Testis (tissue), 3 donors: Measurements from ENCODE around the gene SCT. TPM values are rescaled to one million over a fixed set of nuclear protein-coding genes. Genes with fewer than 3 reads are reported as not detected.

Source experiments
- DNase-seq: peaks from one replicate; pipeline ENCODE4 v3.0.0-alpha.2; 2019
- H3K27ac ChIP-seq, 2 donors: fragments of 200-600 bp; sonication (generic); one replicate each; pipeline ENCODE4 v1.5.1; 2019
- H3K27me3 ChIP-seq: fragments of 200-600 bp; sonication (generic); one replicate; pipeline ENCODE4 v1.5.1; 2019
- H3K36me3 ChIP-seq: fragments of 200-600 bp; sonication (generic); one replicate; pipeline ENCODE4 v1.5.1; 2017; ENCODE audit warnings: low read depth; ENCODE audit errors: missing control alignments
- H3K4me1 ChIP-seq: fragments of 200-600 bp; sonication (generic); one replicate; pipeline ENCODE4 v1.5.1; 2019
- H3K4me3 ChIP-seq, 2 donors: fragments of 200-600 bp; sonication (generic); one replicate each; pipeline ENCODE4 v1.5.1; 2017 to 2019
- H3K9me3 ChIP-seq: fragments of 200-600 bp; sonication (generic); one replicate; pipeline ENCODE4 v1.5.1; 2017
- POLR2A ChIP-seq: fragments of 450-650 bp; IDR thresholded peaks from one replicate; pipeline ENCODE4 v1.6.1; 2017; ENCODE audit warnings: antibody characterized with exemption, mild to moderate bottlenecking, moderate library complexity
- whole genome bisulfite sequencing, 2 donors: methylation state at CpG; one replicate each; pipeline ENCODE4 v1.1.5; 2018; 5-methylcytosine and 5-hydroxymethylcytosine counted together
- intact Hi-C: fragments of 100-400 bp; cut with DNase I; formaldehyde crosslinking; loops from one replicate; pipeline ENCODE4 v1.15.1; 2023; ENCODE audit warnings: low total_unique reads
- polyA plus RNA-seq: library from polyadenylated mRNA; stranded (reverse); fragments of 350-450 nt; fragmentation: Illumina TruSeq; extraction: RNeasy Lipid Tissue Mini Kit (QIAGEN cat#74804); gene quantifications from one replicate; pipeline ENCODE4 v1.2.3, GENCODE V29; 2014; ENCODE audit warnings: low read depth, low replicate concordance; ENCODE audit not compliant: insufficient read depth
- total RNA-seq, 2 donors: library from RNA; depleted of rRNA; stranded (reverse); fragments of >200 nt; gene quantifications; one replicate each; pipeline ENCODE4 v1.2.3, GENCODE V29; 2016
- TF ChIP-seq, protein P1 (sequence below), 3 experiments: fragments of 450-650 bp in 2 of 3; fragments of 200-600 bp in 1 of 3; sonication (generic) in 1 of 3; IDR thresholded peaks; one replicate each; pipeline ENCODE4 v1.5.1; 2016 to 2019; ENCODE audit warnings: antibody characterized with exemption in 3 of 3, mild to moderate bottlenecking in 2 of 3, moderate library complexity in 1 of 3

SCT gene
- total and polyA plus RNA-seq, 3 donors from 2014 or later: 1.5 to 9.3 (median 3.4) TPM

DNA sequence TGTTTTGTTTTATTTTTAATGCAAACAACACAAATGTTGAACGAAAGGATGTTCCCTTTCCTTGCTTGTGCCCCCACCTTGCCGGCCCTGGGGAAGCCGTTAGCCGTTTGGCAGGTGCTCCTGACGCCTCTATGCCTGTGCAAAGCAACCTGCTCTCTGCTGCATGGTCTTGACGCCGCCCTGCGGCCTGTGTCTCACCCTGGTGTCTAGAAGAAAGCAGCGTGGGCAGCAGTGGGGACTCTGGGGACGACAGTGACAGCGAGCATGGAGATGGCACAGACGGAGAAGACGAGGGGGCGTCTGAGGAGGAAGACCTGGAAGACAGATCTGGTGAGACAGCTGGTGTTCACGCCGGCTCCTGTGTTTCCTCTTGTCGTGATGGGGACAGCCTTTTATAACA, 45.2 kb downstream of the SCT start:
- Histone ChIP-seq H3K4me1 (peaks cover 32% of the 10 kb centered on the region), H3K36me3 (no peaks in the 10 kb centered on the region), H3K9me3 (no peaks in the 10 kb centered on the region), H3K27ac (no peak overlapping the region), H3K27me3 (no peaks in the 10 kb centered on the region), H3K4me3 (no peak overlapping the region)
- TF ChIP-seq, protein P1, sequence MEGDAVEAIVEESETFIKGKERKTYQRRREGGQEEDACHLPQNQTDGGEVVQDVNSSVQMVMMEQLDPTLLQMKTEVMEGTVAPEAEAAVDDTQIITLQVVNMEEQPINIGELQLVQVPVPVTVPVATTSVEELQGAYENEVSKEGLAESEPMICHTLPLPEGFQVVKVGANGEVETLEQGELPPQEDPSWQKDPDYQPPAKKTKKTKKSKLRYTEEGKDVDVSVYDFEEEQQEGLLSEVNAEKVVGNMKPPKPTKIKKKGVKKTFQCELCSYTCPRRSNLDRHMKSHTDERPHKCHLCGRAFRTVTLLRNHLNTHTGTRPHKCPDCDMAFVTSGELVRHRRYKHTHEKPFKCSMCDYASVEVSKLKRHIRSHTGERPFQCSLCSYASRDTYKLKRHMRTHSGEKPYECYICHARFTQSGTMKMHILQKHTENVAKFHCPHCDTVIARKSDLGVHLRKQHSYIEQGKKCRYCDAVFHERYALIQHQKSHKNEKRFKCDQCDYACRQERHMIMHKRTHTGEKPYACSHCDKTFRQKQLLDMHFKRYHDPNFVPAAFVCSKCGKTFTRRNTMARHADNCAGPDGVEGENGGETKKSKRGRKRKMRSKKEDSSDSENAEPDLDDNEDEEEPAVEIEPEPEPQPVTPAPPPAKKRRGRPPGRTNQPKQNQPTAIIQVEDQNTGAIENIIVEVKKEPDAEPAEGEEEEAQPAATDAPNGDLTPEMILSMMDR (IDR thresholded peaks at IDR 0.05): no peak
- TF ChIP-seq POLR2A: no peak
- 78 to 81% methylated on average over 17 of the region's 17 CpGs for WGBS, 2 donors
- no peak for DNase-seq
- intact Hi-C loops: no loop called here

GRCh38 chr11:581342-581741, 45.6 kb downstream of the SCT start:
- H3K36me3 ChIP-seq: no peaks in the 10 kb centered on the region
- DNase-seq: no peak
- TF ChIP-seq POLR2A: no peak
- TF ChIP-seq, protein P1 (IDR thresholded peaks at IDR 0.05): no peak
- no peak overlapping the region for H3K4me3 ChIP-seq
- H3K4me1 ChIP-seq: peaks cover 32% of the 10 kb centered on the region
- H3K27me3 ChIP-seq: no peaks in the 10 kb centered on the region
- WGBS, 2 donors: 72 to 90% methylated on average over 7 to 14 of the region's 14 CpGs
- H3K9me3 ChIP-seq: no peaks in the 10 kb centered on the region
- no peak overlapping the region for H3K27ac ChIP-seq
- intact Hi-C loops: no loop called here

DNA sequence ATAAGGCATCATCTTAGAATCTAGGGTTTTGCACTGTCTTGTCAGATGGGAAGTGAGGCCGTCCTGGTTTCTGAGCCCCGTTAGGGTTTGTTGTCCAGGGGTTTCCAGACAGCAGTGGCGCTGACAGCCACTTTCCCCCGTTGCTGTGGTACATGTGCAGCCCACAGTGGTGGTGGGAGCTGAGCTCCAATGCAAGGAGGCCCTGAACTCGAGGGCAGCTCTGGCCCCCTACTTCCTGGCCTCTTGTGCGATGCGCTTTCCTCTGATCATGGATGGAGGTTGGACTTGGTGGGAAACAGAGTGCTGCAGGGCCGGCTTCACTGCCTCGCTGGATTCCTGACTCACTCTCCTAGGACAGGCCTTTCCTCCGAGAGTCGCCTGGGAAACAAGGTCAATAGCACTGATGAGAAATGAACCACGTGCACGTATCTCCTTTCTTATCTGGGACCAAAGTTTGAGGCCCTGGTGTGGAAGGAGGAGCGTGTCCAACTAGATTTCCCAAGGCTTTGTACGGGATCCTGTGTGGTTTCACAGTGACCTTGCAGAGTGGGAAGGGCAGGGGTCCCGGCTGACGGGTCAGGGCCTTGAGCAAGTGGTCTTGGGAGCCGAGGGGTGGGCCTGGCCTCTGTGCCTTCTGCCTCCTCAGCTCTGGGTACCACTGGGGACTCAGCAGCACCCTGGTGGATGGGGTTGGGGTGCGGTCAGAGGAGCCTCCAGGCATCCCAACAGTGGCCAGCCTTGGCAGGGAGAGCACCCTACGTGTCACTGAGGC, 47.0 kb downstream of the SCT start:
- peak; percentile 38 for DNase-seq
- TF ChIP-seq POLR2A: no peak
- TF ChIP-seq, protein P1 (IDR thresholded peaks at IDR 0.05): no peak
- no peaks in the 10 kb centered on the region for H3K9me3 ChIP-seq
- no peaks in the 10 kb centered on the region for H3K27me3 ChIP-seq
- peaks cover 35% of the 10 kb centered on the region for H3K4me1 ChIP-seq
- intact Hi-C loops: no loop called here
- no peak overlapping the region for H3K27ac ChIP-seq
- WGBS, 2 donors: 58 to 60% methylated on average over 20 of the region's 20 CpGs
- no peak overlapping the region for H3K4me3 ChIP-seq
- H3K36me3 ChIP-seq: no peaks in the 10 kb centered on the region

DNA sequence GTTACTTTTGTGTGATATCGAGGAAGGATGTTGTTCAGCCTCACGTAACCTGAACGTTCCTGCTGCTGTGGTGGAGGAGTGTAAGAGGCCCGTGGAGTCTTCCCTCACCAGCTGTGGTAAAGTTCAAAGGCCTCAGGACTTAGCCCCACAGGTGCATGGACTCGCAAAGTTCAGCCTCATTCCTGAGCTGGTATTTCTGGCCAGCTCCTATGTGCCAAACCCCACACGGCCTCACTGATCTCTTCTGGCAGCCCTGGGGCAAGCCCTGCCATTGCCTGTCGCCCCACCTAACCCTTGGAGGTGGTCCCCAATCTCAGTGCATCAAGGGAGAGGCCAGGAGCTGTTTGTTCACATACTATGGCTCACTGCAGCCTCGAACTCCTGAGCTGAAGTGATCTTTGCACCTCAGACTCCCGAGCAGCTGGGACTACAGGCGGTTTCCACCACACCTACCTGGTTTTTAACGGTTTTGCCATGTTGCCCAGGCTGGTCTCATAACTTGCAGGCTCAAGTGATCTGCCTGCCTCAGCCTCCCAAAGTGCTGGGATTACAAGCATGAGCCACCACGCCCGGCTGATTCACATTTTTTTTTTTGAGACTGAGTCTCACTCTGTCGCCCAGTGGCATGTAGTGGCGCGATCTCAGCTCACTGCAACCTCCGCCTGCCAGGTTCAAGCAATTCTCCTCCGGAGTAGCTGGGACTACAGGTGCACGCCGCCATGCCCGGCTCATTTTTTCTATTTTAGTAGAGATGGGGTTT, 48.5 kb downstream of the SCT start:
- intact Hi-C loops: no loop called here
- TF ChIP-seq, protein P1 (IDR thresholded peaks at IDR 0.05): no peak
- TF ChIP-seq POLR2A: no peak
- no peak for DNase-seq
- 63 to 77% methylated on average over 17 to 21 of the region's 21 CpGs for WGBS, 2 donors
- Histone ChIP-seq H3K4me1 (peaks cover 44% of the 10 kb centered on the region), H3K27ac (peak overlapping the region in 1 of 2 donors; percentile 1), H3K9me3 (no peaks in the 10 kb centered on the region), H3K4me3 (no peak overlapping the region), H3K27me3 (no peaks in the 10 kb centered on the region), H3K36me3 (no peaks in the 10 kb centered on the region)
